Mesenteric fat pad (tissue), 1 donor: ENCODE measurements around the gene CDR2L. TPM values are rescaled to one million over a fixed set of nuclear protein-coding genes. Genes with fewer than 3 reads are reported as not detected.
"Not testable (repeated sequence)": the region's sequence is repeated elsewhere in the genome, so short reads cannot be mapped to it uniquely, and the experiment has no call there.

Source experiments
- DNase-seq: peaks from one replicate; pipeline ENCODE4 v3.0.0-alpha.2; 2020; ENCODE audit warnings: low spot score
- total RNA-seq: library from RNA; stranded (reverse); fragmentation: NEBNext Ultra II Directional; extraction: Animal tissue kit (Norgen Biotek cat#: 25700); gene quantifications from one replicate; pipeline ENCODE4 v1.2.1, GENCODE V29; 2021
- donor health status: DM: yes; HTN: yes; CAD: no.

The CDR2L gene
- total RNA-seq, 1 donor from 2014 or later, result 29.9 TPM

- DNase-seq, result no peak
Observed at GRCh38 chr17:74959826-74960515, 27.5 kb upstream of the CDR2L start.

DNA sequence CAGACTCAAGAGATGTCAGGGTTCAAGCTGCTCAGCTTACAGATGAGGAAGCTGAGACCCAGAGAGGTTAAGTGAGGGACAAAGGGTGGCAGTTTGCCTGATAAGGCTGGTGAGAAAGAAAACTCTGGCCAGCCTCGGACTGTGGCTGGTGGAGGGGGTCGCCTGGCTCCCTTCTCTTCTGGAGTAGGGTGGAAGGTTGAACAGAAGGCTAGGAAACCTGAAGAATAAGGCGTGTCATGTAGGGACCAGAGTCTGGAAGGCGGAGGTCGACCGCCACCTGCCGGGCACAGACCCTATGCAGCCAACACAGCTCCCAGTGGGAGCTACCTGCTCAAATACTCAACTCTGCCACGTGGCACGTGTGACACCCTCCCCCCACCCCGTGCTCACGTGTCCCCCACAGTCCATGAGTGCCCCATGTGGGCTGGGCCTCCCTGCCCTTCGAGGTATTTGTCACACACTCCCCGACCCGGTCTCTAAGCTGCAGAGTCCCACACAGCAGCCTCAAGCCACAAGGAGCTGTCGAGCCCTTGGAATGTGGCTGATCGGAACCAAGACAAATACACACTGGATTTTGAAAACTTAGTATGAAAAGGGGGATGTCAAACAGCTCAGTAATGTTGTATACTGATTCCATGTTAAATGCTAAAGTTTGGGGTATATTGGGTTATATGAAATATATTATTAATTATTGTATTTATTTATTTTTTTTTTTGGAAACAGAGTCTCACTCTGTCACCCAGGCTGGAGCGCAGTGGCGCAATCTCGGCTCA, 26.7 kb upstream of the CDR2L start:
- DNase-seq, result no peak

DNA sequence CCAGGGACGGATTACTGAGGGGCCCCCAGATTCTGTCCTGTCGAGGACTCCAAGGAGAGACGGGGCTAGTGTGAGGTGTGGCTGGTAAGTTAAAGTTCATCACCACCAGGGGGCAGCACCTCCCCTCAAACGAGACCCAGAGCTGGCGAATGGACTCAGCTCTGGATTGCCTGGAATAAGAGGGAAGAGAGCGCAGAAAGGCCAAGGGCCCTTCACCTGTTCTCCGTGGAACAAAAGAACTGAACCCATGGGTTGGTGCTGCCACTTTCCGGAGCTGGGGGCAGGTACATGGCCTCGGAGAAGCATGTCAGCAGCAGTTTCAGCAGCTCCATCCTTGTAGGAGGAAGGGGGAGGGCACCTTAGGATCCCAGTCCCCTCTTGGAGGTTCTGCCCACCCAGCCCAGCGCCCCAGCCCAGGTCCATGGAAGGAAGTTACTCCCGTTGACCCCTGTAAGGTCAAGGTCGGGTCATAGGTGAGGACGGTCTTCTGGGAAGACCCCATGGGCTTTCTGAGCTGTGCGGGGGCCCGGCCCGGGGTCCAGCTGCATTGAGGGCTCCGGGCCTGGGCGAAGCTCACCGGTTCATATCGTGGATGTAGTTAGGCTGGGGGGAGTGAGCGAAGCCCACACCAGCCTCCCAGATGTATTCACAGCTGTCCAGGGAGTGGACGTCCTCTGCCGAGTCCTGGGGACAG, 25.6 kb upstream of the CDR2L start:
- peak; percentile 93 for DNase-seq

- no peak for DNase-seq
Observed at GRCh38 chr17:74962622-74963394, 24.6 kb upstream of the CDR2L start.

DNA sequence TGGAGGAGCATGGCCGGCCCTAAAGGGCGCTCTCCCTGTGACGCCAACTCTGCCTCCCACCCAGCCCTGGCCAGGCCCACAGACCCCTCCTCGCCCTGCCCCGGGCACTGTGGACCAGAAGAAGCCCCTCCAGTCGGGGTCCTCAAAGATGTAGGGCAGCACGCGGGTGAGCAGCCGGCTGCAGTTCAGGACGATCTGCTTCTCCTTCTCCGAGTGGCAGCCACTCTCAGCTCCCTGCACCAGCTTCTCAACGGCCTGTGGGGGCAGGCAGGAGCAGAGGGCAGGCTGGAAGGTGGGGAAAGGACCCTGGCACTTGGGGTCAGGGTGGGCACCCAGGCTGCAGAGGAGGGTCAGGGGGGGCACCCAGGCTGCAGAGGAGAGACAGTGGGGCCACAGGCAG, 23.8 kb upstream of the CDR2L start:
- no peak for DNase-seq

DNA sequence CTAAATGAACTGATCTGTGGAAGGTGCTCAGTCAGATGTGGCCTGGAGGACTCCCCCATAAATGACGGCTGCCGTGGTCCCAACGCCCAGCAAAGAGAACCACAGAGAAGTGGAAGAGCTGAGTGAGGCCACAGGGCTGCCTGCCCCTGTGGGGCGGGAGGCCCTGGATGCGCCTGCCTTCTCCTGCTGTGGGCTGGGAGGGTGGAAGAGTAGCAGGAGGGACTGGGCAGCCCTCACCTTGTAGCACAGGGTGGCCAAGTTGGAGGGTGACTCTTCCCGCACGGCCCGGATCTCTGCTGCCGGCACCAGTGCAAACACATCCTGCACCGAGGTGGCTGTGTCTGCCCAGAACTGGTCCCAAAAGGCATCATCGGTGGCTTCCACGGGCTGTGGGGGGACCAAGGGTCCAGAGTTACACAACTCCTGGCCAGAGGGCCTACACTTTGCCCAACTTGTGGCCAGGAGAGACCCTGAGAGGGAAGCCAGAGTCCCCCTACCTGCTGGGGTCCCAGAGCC, 23.1 kb upstream of the CDR2L start:
- no peak for DNase-seq

DNA sequence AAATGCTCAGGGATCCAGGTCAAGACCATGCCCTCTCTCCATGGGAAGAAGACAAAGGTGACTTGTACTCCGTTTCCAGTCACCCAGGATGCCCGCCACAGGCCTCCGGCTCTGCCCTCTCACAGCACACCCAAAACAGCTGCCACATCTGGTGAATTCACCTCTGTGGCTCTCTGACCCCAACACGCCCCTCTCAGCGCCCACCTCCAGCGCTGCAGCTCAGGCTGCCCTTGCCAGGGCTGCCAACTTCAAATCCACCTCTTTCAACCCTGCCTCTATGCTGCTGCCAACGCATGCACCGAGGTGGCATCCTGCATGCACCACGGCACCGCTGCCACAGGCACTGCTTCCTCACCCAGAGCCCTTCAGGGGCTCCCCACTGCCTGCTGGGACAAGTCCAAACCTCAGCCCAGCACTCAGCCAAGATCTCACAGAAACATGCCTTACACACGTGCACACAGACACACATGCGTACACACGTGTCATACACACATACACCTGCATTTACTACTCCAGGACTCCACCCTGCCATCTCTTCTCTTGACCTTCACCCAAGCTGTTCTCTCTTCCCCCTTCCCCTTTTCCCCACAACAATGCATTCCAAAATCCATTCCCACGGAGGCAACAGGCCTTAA, 22.3 kb upstream of the CDR2L start:
- no peak for DNase-seq

- DNase-seq, result no peak
Observed at GRCh38 chr17:74968361-74968780, 19.1 kb upstream of the CDR2L start.

GRCh38 chr17:74969501-74969900, 17.9 kb upstream of the CDR2L start:
- DNase-seq, result not testable (repeated sequence)

DNA sequence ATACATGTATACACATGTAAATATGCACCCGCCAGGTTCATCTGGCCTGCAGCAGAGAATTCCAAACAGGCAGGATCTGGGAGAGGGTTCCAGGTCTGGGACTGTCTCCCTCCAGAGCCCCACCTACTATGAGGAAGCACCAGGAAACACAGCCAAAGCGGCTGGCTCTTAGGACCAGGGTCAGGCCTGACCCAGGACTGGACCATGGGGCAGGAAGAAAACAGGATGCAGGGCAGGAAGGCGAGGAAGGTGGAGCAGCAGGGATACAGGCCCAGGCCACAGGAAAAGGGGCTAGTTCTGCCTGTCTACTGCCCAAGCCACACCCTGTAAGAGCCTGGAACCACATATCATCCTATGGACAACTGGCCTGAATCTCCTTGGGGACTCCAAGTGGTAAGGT, 17.0 kb upstream of the CDR2L start:
- DNase-seq, result no peak

GRCh38 chr17:74971069-74971841, 16.2 kb upstream of the CDR2L start:
- DNase-seq, result no peak

DNA sequence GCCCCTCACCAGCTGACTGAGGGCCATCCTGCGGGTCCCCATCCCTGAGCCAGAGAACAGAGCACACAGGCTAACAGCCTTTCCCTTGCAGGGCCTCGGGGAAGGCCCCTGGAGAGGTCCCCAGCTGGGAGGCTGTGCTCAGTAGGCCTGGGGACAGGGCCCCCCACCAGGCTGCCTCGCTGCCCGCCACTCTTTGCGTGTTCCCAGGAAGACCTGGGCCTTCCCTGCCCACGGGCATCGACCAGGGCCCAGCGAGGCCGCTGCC, 15.7 kb upstream of the CDR2L start:
- no peak for DNase-seq

GRCh38 chr17:74972107-74972972, 15.1 kb upstream of the CDR2L start, which contains the start of gene HID1:
TSS of gene HID1 (minus strand) at chr17:74972759. CDS start at chr17:74972656, 103 bp downstream.
- no peak for DNase-seq

DNA sequence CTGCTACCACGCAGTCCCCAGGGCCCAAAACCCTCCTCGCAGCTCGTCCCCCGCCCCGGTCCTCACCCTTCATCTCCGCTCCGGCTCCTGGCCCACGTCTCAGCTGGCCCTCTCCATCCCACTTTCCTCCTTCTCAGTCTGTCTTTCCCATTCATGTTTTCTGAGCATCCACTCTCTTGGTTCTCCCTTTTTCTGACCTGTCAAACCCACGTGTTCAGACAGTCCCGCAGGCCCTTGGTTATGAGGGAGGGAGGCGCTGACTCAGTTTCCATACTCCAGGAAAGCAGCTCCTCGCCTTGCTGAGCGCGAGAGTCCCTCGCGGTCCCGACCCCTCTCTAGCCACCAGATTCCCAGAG, 14.5 kb upstream of the CDR2L start:
- no peak for DNase-seq

- DNase-seq, result no peak
Observed at GRCh38 chr17:74975943-74976342, 11.5 kb upstream of the CDR2L start.

DNA sequence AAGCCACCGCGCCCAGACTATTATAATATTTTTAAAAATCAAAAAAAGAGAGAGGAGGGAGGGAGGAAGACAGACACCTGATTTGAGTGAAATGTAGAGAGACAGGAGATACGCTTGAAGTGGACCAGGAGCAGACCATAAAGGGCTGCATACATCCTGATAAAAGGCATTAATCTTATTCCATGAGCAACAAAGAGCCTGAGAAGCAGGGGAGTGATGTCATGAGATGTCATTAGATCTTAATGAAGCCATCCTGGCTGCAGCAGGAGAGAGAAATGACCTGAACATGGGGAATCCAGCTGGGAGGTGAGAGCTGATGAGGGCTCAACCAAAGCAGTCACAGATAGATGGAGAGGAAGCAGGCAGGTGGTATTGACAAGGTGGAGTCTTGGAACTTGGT, 9.6 kb upstream of the CDR2L start:
- DNase-seq, result no peak

- no peak for DNase-seq
Observed at GRCh38 chr17:74978240-74978639, 9.2 kb upstream of the CDR2L start.

GRCh38 chr17:74979408-74980146, 7.9 kb upstream of the CDR2L start:
- no peak for DNase-seq
